HG02798 (cell line): ENCODE results near the gene NCSTN.
"Not testable (repeated sequence)": the region's sequence is repeated elsewhere in the genome, so short reads cannot be mapped to it uniquely, and the experiment has no call there.

ENCODE experiments used
- ATAC-seq: cut with Tn5 transposase; IDR thresholded peaks from one replicate; pipeline ENCODE4 v1.9.1; 2021; ENCODE audit warnings: mild to moderate bottlenecking; ENCODE audit not compliant: unreplicated experiment, poor library complexity

The NCSTN gene

DNA sequence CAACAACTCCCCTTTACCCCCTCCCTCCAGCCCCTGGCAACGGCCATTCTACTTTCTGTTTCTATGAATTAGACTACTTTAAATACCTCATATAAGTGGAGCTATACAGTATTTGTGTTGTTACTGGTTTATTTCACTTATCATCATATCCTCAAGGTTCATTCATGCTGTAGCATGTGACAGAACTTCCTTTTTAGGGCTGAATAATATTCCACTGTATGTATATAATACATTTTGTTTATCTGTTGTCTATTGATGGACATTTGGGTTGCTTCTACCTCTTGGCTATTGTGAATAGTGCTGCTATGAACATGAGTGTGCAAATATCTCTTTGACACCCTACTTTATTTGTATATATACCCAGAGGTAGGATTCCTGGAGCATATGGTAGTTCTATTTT lies 25.9 kb downstream of the NCSTN start:
- ATAC-seq, result no peak

- no peak for ATAC-seq
These were observed 27.6 kb downstream of the NCSTN start for GRCh38 chr1:160370561-160371345.

- ATAC-seq, result no peak
These were observed 28.1 kb downstream of the NCSTN start for GRCh38 chr1:160371346-160371631.

DNA sequence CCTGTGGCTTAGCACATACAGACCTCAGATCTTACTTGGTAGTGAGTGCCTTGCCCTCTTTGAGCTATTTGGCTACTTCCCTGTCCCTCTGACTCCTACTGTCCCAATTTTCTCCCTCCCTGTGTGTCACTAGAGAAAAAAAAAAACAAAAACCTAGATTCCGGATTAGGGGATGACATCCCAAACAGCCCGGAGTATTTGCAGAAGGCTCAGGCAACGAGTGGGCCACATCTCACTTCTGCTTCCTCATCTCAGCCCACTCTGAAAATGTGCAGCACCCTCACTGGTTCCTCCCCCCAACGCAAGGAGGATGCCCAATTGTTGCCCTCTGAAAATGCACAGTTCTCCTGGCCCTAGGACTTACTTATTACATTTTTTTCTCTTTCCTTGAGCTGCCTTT lies 28.6 kb downstream of the NCSTN start:
- no peak for ATAC-seq

DNA sequence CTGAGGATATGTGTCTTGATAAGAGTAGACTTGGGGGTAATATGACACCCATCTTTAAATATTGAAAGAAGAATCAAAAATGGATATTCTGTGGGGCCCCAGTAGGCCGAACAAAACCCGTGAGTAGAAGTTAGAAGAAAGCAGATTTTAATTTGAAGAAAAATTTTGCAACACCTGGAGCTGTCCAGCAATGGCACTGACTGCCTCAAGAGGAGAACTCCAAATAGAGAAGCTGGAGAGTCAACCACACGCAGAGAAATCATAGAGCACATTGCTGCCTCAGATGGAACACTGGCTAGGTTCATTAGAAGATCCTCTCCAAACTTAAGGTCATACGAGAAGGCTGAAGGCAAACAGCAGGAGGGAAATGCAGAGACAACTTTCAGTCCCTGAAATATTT lies 30.5 kb downstream of the NCSTN start:
- no peak for ATAC-seq

- ATAC-seq, result no peak
These were observed 31.3 kb downstream of the NCSTN start for GRCh38 chr1:160374306-160375110.

- ATAC-seq, result no peak
These were observed 32.8 kb downstream of the NCSTN start for GRCh38 chr1:160375788-160376524.

GRCh38 chr1:160376525-160377131 lies 33.4 kb downstream of the NCSTN start:
- ATAC-seq, result no peak

DNA sequence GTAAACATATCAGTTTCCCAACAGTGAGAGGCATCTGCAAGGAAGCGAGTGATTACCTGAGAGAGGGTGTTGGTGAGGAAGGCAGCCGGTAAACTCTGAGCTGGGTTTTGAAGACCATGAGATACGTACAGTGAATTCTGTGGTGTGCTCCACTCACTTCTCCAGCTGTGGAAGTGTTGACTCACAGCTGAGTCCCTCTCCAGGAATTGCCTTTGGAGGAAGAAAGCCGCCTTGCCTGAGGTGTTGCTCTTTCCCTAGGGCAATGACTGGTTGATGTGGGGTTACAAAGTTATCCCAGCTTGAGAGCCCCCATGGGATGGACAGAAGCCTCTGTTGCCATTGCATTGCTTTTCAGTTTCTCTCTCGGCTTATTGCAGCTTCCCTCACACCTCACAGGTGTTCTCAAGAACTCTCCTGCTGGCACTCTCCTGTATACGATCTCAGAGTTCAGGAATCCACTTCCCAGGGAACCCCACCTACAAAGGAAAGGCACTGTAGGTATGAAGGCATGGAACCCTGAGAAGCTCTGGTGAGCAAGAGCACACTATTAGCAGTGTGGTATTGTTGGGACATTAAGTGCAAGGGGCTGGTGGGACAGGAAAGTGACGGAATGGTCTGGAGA lies 34.5 kb downstream of the NCSTN start:
- no peak for ATAC-seq

DNA sequence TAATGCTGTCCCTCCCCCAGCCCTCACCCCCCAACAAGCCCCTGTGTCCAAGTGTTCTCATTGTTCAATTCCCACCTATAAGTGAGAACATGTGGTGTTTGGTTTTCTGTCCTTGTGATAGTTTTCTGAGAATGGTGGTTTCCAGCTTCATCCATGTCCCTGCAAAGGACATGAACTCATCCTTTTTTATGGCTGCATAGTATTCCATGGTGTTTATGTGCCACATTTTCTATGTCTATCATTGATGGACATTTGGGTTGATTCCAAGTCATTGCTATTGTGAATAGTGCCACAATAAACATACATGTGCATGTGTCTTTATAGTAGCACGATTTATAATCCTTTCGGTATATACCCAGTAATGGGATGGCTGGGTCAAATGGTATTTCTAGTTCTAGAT lies 41.6 kb downstream of the NCSTN start:
- ATAC-seq, result not testable (repeated sequence)

DNA sequence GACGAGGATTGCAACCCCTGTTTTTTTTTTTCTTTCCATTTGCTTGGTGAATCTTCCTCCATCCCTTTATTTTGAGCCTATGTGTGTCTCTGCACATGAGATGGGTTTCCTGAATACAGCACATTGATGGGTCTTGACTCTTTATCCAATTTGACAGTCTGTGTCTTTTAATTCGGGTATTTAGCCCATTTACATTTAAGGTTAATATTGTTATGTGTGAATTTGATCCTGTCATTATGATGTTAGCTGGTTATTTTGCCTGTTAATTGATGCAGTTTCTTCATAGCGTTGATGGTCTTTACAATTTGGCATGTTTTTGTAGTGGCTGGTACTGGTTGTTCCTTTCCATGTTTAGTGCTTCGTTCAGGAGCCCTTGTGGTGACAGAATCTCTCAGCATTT lies 45.2 kb downstream of the NCSTN start:
- not testable (repeated sequence) for ATAC-seq

- ATAC-seq, result no peak
These were observed 51.5 kb downstream of the NCSTN start for GRCh38 chr1:160394673-160395072.

- no peak for ATAC-seq
These were observed 54.5 kb downstream of the NCSTN start for GRCh38 chr1:160397651-160398050.

GRCh38 chr1:160398823-160399222 lies 55.6 kb downstream of the NCSTN start:
- no peak for ATAC-seq

- no peak for ATAC-seq
These were observed 56.5 kb downstream of the NCSTN start for GRCh38 chr1:160399544-160400222.

GRCh38 chr1:160400223-160400645 lies 57.1 kb downstream of the NCSTN start, which contains the start of gene VANGL2:
Gene VANGL2, plus strand, starts transcription at chr1:160400564. Its CDS starts 15,274 bp downstream, at chr1:160415838.
- no peak for ATAC-seq

DNA sequence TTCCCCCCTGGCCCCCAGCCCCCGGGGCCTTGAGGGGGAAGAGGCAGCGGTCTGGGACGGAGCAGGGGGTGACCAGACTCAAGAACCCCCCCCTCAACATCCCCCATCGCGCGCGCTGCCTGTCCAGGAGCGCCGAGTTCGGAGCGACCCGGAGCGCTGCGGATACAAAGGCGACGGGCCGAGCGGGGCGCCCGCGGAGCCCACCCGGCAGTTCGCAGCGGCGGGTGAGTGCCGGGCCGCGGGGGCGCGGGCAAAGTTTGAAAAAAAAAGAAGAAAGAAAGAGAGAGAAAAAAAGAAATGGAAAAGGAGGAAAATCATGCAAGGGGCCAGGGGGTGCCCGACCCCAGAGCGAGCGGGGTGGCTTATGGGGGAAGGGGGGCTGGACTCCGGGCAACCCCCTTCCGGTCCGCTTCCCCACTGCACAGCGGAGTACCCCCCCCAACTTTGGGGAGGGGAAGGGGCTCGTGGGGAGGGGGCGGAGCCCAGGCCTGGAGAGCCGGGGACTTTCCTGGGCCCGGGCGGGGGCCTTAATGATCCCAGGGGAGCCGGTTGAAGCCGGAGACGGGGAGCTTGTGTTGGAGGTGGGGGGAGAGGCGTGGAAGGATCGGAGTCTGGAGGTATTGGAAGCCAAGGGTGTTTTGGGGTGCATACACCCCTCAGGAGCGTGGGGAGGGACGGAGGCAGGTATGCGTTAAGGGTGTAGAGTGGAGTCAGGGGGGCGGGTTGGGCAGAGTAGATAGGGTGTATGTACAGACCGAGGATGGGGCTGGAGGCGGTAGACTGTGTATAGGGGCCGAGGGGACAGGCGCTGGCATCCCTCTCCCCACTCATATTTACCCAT lies 57.7 kb downstream of the NCSTN start:
- no peak for ATAC-seq

GRCh38 chr1:160401487-160401805 lies 58.3 kb downstream of the NCSTN start:
- ATAC-seq, result no peak
